ENCODE results near the gene NXNL1. TPM values are rescaled to one million over a fixed set of nuclear protein-coding genes. Genes with fewer than 3 reads are reported as not detected.

The NXNL1 gene
- total and polyA plus RNA-seq, 2 of the 8 experiments (the other 6 are each of a cell fraction or from before 2014, with no cell fraction given), result not detected

GRCh38 chr19:17469092-17469480 is 8.4 kb upstream of the NXNL1 start:
- H3K27ac ChIP-seq (ENCODE audit: low read depth, low read length), result no peak overlapping the region
- no peaks in the 10 kb centered on the region for H3K79me2 ChIP-seq (ENCODE audit: control insufficient read depth in 1 of 2, insufficient read depth in 2 of 2, low read length in 2 of 2)
- no peak overlapping the region for H3K14ac ChIP-seq (ENCODE audit: insufficient read length)
- no peak overlapping the region for H2AK5ac ChIP-seq (ENCODE audit: low read depth, low read length)
- H3K4me3 ChIP-seq (ENCODE audit: extremely low read depth in 1 of 4, insufficient read depth in 2 of 4, low read depth in 3 of 4, low read length in 4 of 4), result peak overlapping the region; percentile 70 to 84 (median 76)
- H3K9me3 ChIP-seq (ENCODE audit: insufficient read depth in 2 of 2, low read depth in 1 of 2, low read length in 1 of 2), result no peaks in the 10 kb centered on the region
- peak overlapping the region; percentile 43; the same call in 1 of the 2 replicates for H2AFZ ChIP-seq (ENCODE audit: low read length)
- peaks cover 0 to 20% (median 8%) of the 10 kb centered on the region in 4 experiments; a peak in 5 of 7 replicates for H3K4me1 ChIP-seq (replicated peaks in 1 of 4; ENCODE audit: control insufficient read depth in 3 of 4, insufficient read depth in 4 of 4, low read length in 3 of 4)
- H3K4ac ChIP-seq (replicated peaks; ENCODE audit: insufficient read length, low read depth, low read length), result no peak overlapping the region
- 4% methylated on average over 19 of the region's 19 CpGs; no CpG with 5 or more reads in 1 of the 2 experiments for WGBS, 2 experiments (ENCODE audit: extremely low coverage in 1 of 2, insufficient coverage in 1 of 2, insufficient read length in 1 of 2, insufficient replicate concordance in 2 of 2, low coverage in 1 of 2, low lambda C conversion rate in 2 of 2, missing lambda C conversion rate in 1 of 2)
- 0 out of 4 replicates have a peak, but pooled peaks of 1 of the 2 experiments have one; percentile 19 for TF ChIP-seq HDAC2 (IDR thresholded peaks at IDR 0.05; ENCODE audit: borderline replicate concordance in 1 of 2, low read depth in 2 of 2, low read length in 2 of 2)
- TF ChIP-seq MAFK (IDR thresholded peaks at IDR 0.05; ENCODE audit: low read depth, low read length), result no peak
- peak overlapping the region; percentile 89 to 91 for H3K4me2 ChIP-seq (ENCODE audit: insufficient read depth in 1 of 2, low read depth in 2 of 2, low read length in 2 of 2)
- CTCF ChIA-PET (ENCODE audit: partially characterized antibody), result interaction anchor here (0.8 to 4.3 kb wide), 7 partner anchors 14 to 75 kb away, joined by 3 to 39 read pairs (median 3); partner anchors contain the start of gene CCDC194
- H2BK12ac ChIP-seq (ENCODE audit: low read depth, low read length), result no peak overlapping the region
- H2BK20ac ChIP-seq (ENCODE audit: low read length), result no peak overlapping the region
- no peak overlapping the region for H2BK120ac ChIP-seq (replicated peaks; ENCODE audit: low read depth, low read length)
- H3K23me2 ChIP-seq (ENCODE audit: low read depth, low read length), result peaks cover 16% of the 10 kb centered on the region; the same call in 1 of the 2 replicates
- H3K18ac ChIP-seq (ENCODE audit: extremely low read depth, low read length), result no peak overlapping the region; the same call in 1 of the 2 replicates
- no peak overlapping the region for H2BK5ac ChIP-seq (ENCODE audit: low read depth, low read length)
- H4K91ac ChIP-seq (replicated peaks; ENCODE audit: insufficient read length, low read length), result no peak overlapping the region
- peak overlapping the region in 2 of 4 experiments; percentile 6 to 8; a peak in 1 of 7 replicates for H3K9ac ChIP-seq (replicated peaks in 1 of 4; ENCODE audit: extremely low read depth in 1 of 4, low read depth in 3 of 4, low read length in 3 of 4)
- peaks cover 0 to 11% (median 5%) of the 10 kb centered on the region in 4 experiments; a peak in 3 of 7 replicates for H3K27me3 ChIP-seq (replicated peaks in 1 of 4; ENCODE audit: control insufficient read depth in 3 of 4, extremely low read depth in 1 of 4, insufficient read depth in 3 of 4, low read length in 3 of 4)
- H4K5ac ChIP-seq (ENCODE audit: insufficient read length, low read depth, low read length), result no peak overlapping the region
- H4K20me1 ChIP-seq (replicated peaks in 1 of 2; ENCODE audit: control insufficient read depth in 1 of 2, insufficient read depth in 2 of 2, low read length in 2 of 2), result no peaks in the 10 kb centered on the region
- FAIRE-seq, result no peak
- no peaks in the 10 kb centered on the region for H3K36me3 ChIP-seq (ENCODE audit: control insufficient read depth in 2 of 4, insufficient read depth in 4 of 4, low read length in 3 of 4)
- POLR2A ChIA-PET (ENCODE audit: partially characterized antibody), result interaction anchor here (1.0 kb wide), 1 partner anchor 44 kb away, joined by 3 read pairs; no protein-coding TSS in a partner anchor
- H3K23ac ChIP-seq (ENCODE audit: insufficient read length), result no peak overlapping the region
- no peaks in the 10 kb centered on the region for H3K79me1 ChIP-seq (ENCODE audit: low read depth, low read length)
- no peak overlapping the region for H4K8ac ChIP-seq (ENCODE audit: extremely low read depth, insufficient read depth, low read length)
- DNase-seq (ENCODE audit: low read depth in 1 of 2, low spot score in 2 of 2), result no peak
- H2BK15ac ChIP-seq (ENCODE audit: low read length), result no peak overlapping the region; the same call in 1 of the 2 replicates
- H3K56ac ChIP-seq (replicated peaks; ENCODE audit: insufficient read length, low read depth, low read length), result no peak overlapping the region

Data from H1 (cell line).